HG03354 (cell line): ENCODE results near the gene CIZ1.
A peak's percentile ranks its signal among the peaks of the same experiment; 100 is the strongest.
"Not testable (repeated sequence)": the region's sequence is repeated elsewhere in the genome, so short reads cannot be mapped to it uniquely, and the experiment has no call there.

Experiments used
- ATAC-seq: cut with Tn5 transposase; IDR thresholded peaks from one replicate; pipeline ENCODE4 v1.9.1; 2021; ENCODE audit warnings: mild to moderate bottlenecking; ENCODE audit not compliant: unreplicated experiment, poor library complexity, severe bottlenecking

CIZ1 gene

DNA sequence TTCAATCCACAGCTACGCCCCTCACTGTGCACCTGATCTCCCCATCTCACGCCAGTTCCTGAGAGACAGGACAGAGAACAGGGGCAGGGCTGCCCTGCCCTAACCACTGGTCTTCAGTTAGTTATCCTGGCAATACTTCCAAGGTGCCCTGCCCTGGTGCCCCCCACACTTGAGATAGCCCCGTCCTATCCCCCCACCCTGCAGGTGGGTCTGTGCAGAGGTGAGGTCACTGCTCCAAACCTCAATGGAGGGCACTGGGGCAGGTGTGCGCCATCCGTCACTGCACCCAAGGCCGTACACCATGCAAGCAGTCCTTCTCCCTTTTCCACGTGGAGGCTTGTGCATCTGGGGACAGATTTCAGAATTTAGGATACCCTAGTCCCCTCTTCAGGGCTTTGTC, 60.7 kb downstream of the CIZ1 start:
- ATAC-seq = not testable (repeated sequence)

- ATAC-seq = not testable (repeated sequence)
These were observed 61.3 kb downstream of the CIZ1 start for GRCh38 chr9:128129976-128130590.

DNA sequence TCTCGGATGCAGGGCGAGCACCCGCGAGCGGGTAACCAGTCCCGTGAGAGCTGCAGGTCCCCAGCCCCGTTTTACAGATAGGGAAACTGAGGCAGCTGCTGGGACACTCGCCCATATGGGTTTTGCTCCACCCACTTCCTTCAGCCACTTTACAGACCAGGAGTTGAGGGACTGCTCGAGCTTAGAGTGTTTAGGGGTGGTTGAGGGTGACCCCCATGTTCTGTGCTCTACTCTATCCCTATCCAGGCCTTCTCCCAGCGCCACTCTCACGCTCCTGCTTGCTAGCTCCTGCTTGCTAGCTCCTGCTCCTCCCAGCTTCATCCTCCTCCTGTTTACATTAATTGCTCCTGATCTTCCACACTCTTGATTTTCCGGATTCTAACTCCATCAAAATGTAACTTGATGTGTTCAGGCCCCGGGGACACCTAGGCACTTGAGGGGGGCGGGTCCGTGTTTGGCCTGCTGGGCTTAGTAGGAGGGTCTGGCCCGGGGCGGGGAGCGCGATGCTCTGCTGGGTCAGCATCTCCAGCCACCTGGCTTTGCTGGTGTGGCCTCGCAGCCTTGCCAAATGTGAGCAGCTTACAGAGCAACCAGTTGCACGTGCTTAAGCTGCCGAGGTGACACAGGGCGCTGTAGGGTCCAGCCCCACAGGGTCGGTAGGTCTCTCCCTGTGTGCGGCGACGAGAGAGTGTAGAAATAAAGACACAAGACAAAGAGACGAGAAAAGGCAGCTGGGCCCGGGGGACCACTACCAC, 62.4 kb downstream of the CIZ1 start:
- no peak for ATAC-seq

- ATAC-seq = peak; percentile 78
These were observed 63.2 kb downstream of the CIZ1 start for GRCh38 chr9:128127990-128128835.

DNA sequence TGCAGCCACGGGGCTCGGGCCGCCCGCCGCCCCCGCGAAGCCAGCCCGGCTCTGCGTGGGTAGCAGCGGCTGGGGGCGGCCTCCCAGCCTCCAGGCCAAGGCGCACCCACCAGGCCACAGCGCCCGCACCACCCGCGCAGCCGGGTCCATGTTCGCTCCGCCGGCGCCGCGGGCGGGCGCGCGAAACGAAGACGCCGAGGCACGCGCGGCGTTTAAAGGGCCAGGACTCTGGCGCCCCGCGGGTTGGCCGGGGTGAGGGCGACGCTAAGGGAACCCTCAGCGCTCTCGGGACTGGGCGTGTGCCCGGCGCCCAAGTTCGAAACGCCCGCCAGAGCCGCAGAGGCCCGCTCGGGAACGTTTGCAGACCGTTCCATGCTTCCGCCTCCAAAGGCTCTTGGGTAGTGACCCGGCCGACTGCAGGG, 63.8 kb downstream of the CIZ1 start, which contains the start of gene PTGES2:
PTGES2 (minus strand) TSS at position 162 of the 422 bp plus-strand sequence; CDS start at position 150, 12 bp downstream.
- ATAC-seq = peak; percentile 68

DNA sequence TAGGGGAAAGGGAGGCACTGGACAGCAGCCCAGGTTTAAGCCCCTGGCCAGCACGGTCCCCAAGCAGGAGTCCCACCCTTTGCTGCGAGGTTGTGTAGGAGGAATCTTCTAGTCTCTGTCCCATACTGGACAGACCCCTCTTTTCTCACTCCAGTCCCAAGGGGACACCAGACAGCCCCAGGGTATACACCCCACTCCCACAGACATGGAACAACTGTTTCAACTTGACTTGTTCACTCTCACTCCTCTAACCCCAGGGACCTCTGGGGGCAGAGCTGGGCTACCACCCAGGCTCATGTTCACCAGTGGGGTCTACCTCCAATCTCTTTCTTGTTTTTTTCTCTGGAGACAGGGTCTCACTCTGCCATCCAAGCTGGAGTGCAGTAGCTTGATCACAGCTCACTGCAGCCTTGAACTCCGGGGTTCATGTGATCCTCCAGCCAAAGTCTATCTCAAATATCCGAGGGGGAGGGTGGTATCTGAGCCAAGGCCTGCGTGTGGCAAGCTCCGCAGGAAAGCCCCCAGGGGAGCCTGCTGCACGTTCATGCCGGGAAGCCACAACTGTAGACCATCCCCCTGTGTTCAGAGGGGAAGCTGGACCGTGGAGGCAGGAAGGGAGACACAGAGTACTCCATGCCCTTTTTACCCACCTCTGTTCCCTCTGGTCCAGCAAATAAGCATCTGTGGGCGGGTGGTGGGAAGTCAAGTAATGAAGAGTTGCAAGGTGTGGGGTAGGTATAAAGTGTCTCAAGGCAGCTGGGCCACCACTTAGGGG, 65.6 kb downstream of the CIZ1 start:
- no peak for ATAC-seq

GRCh38 chr9:128124873-128125579, 66.3 kb downstream of the CIZ1 start:
- ATAC-seq = no peak

DNA sequence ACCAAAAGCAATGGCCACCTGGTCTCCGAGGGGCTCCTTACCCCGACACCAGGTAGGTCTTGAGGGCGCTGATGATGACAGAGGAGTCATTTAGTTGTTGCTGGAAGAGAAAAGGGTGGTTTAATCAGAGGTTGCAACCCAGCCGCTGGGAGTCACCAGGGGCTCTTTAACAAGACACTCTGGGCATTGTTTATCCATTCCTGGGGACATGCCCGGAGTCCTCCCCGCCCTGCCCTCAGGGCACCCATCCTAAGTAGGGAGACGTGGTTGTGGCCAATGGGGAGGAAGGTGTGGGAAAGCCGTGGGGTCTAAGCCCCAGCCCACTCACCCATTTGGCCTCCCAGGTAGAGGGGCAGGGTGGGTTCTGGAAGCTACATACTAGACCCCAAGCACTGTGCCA, 66.9 kb downstream of the CIZ1 start:
- no peak for ATAC-seq

GRCh38 chr9:128123451-128124080, 67.8 kb downstream of the CIZ1 start:
- no peak for ATAC-seq

- no peak for ATAC-seq
These were observed 68.6 kb downstream of the CIZ1 start for GRCh38 chr9:128122809-128123175.

DNA sequence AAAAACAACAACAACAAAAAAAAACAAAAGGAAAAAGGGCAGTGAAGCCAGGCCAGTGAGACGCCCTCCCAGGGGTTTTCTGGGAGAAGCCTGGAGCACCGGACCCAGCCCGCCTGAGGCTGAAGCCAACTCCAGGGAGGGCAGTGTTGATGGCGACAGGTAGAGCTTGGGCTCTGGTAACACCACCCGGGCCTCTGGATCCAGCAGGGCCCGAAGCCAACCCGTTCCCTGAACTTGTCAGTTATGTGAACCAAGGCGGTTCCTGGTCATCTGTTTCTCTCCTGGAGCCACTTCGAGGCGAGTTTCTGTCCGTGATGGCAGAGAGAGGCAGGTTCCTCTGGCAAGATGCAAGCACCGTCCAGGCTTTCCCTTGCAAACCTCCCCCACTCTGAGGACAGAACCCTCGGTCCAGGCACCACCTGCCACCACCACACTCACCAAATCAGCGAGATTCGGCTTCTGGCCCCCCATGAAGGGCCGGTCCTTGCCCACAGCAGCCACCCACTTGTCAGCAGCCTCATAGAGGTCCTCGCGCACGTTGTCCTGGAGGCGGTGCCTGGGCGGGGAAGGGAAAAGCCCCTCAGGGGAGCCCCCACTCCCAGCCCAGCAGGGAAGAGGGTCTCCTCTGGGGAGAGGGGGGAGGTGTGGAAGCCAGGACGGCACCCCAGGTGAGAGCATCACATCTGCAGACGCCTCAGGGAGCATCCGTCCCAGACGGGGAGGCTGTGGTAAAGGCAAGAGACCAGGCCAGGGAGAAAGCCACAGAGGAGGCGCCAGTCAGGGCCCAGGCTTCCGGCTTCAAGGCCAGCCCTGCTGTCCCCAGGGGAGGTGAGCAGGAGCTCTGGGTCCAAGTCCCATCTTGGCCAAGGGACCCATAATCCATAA, 69.2 kb downstream of the CIZ1 start:
- no peak for ATAC-seq

- no peak for ATAC-seq
These were observed 69.9 kb downstream of the CIZ1 start for GRCh38 chr9:128121466-128121810.

DNA sequence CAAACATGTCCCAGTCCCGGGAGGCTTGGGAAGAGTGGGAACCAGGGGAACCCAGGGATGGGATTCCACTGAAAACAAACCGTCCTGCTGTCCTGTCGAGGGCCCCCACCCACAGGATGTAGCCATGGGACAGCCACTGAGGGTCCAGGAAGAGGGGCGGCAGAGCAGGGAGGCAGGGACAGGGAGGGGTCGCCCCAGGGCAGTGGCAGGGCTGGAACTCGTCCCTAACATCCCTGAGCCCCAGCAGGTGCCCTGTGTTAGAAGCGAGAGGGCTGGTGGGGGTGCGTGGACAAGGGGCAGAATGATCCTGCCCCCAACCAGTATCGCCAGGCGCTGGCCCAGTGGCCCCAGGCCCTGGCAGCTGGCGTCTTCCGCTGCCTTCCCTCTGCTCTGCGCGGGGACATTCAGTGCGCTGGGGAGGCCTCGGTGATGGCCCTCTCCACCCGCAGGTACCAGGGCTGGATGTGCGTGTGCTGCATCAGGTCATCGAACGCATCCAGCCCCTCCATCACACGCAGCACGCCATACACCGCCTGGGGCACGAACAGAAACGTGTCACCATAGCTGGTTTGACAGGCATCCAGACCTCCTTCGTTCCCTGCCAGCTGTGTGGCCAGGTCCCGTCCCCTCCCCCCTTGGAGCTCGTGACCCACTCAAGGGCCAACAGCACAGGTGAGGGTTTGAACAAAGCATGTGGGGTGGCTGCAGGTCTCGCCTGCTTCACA, 70.5 kb downstream of the CIZ1 start:
- ATAC-seq = no peak

DNA sequence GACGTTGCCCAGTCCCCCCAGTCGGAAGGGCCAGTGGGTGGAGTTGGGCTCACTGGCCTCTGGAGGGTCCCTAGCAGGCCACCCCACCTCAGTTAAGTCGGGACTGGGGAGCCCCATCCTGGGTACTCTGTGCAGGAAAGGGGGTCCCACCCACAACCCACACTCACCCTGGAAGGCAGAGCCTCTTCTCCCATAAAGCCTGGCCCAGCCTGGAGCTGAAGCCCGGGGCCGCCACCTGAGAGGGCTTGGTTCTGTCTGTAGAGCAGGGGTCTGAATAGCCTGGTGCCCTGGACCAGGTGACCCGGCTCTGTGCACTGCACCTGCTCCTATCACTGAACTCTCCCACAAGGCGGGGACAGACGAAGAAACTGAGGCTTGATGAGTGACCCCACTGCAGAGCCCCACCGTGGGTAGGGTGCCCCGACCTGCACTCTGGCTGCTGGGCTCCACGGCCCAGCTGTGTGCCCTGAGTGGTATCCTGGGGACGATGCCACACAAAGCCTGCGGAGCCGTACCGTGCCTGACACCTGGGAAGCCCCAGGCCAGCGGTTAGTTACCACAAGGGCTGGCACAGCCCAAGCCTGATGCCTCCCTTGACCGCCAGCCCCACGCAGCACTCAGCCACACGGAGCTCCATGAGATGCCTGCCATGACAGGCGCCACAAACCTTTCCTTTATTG, 71.2 kb downstream of the CIZ1 start:
- no peak for ATAC-seq

DNA sequence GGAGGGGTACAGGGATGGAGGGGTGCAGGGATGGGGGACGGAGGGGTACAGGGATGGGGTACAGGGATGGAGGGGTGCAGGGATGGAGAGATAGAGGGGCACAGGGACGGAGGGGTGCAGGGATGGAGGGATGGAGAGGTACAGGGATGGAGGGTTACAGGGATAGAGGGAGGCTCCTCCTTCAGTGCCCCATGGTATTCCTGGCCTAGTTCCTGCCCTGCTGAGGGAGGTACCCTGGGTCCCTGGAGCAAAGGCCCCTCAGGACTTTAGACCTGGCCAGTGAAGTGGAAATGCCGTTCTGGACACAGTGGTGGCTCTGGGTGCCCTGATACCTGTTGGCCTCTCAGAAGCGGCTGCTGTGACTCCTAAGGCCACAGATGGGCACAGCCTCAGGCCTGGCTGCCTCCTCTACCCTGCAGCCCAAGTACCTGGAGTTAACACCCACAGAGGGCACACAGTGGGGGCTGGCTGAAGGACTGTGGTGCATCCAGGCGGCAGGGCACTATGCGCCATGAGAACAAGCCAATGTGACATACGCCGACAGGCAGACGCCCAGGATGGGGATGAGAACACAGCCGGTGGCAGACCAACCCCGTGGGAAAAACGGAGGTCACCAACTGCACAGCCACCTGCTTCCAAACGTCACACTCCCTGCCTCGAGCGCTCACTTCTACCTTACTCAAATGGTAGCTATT, 72.3 kb downstream of the CIZ1 start:
- no peak for ATAC-seq

GRCh38 chr9:128118472-128118857, 72.9 kb downstream of the CIZ1 start:
- ATAC-seq = no peak
